WERI-Rb-1 (cell line): ENCODE measurements around the gene RBBP8.

Experiments used
- DNase-seq: peaks from one replicate; pipeline ENCODE4 v3.0.0-alpha.2; 2020
- H3K27ac ChIP-seq: fragments of 250-450 bp; sonication (Bioruptor Pico); 2 replicates; pipeline ENCODE4 v1.5.1; 2020; ENCODE audit warnings: mild to moderate bottlenecking, moderate library complexity
- H3K27me3 ChIP-seq: fragments of 250-450 bp; sonication (Bioruptor Pico); 2 replicates; pipeline ENCODE4 v1.5.1; 2021; ENCODE audit warnings: mild to moderate bottlenecking, low read depth, moderate library complexity; ENCODE audit not compliant: insufficient read depth, severe bottlenecking
- H3K36me3 ChIP-seq: fragments of 250-450 bp; sonication (Bioruptor Pico); 2 replicates; pipeline ENCODE4 v1.5.1; 2020; ENCODE audit warnings: mild to moderate bottlenecking, moderate library complexity
- H3K4me3 ChIP-seq: 2 replicates; pipeline ENCODE4 v1.5.1; 2011; ENCODE audit warnings: low read depth, mild to moderate bottlenecking, control low read depth, low read length
- H3K9me3 ChIP-seq: fragments of 250-450 bp; sonication (Bioruptor Pico); 2 replicates; pipeline ENCODE4 v1.5.1; 2021; ENCODE audit warnings: mild to moderate bottlenecking, moderate library complexity; ENCODE audit not compliant: severe bottlenecking
- CTCF ChIP-seq: IDR thresholded peaks from 2 replicates; pipeline ENCODE4 v1.5.1; 2011; ENCODE audit warnings: low read depth, mild to moderate bottlenecking, control low read depth, inconsistent platforms, low read length

RBBP8 gene

GRCh38 chr18:23069481-23069880 is 136.4 kb downstream of the RBBP8 start:
- no peaks in the 10 kb centered on the region for H3K36me3 ChIP-seq
- no peak overlapping the region for H3K27ac ChIP-seq
- no peaks in the 10 kb centered on the region for H3K9me3 ChIP-seq
- no peaks in the 10 kb centered on the region for H3K27me3 ChIP-seq
- no peak for TF ChIP-seq CTCF
- DNase-seq = no peak
- H3K4me3 ChIP-seq = no peak overlapping the region

DNA sequence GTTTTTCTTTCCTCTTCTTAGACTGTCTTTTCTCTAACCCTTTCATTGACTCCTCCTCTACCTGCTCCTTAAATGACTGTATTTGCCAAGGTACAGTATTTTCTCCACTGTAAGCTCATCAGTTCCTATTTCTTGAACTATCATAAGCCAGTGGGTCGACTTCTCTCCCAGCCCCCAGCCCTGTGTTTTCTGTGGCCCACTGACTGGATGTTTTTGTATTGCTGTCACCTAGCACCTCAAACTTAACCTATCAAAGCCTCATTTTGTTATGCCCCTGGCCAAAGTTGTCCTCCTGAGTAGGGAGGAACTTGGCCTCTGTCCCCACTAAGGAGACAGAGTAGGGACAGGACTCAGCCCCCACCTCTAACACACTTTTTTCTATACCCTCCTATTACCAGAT is 136.8 kb downstream of the RBBP8 start:
- Histone ChIP-seq H3K4me3 (no peak overlapping the region), H3K36me3 (no peaks in the 10 kb centered on the region), H3K9me3 (no peaks in the 10 kb centered on the region), H3K27me3 (no peaks in the 10 kb centered on the region), H3K27ac (no peak overlapping the region)
- no peak for TF ChIP-seq CTCF
- DNase-seq = no peak

DNA sequence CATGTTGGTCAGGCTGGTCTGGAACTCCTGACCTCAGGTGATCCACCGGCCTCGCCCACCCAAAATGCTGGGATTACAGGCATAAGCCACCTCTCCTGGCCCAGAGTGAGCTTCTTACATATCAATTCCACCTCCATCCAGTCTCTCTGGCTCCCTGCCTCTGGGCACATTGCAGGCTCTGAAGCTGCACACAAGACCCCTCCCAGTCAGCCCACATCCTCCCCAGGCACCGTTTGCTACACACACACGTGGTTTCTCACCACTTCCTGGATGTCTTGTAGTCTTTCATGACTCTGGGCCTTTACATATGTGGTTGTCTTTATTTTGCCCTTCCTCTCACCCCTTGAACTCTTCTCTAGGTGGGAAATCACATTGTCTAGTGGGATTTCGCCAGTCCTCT is 138.2 kb downstream of the RBBP8 start:
- TF ChIP-seq CTCF = no peak
- Histone ChIP-seq H3K36me3 (no peaks in the 10 kb centered on the region), H3K27ac (no peak overlapping the region), H3K4me3 (no peak overlapping the region), H3K9me3 (no peaks in the 10 kb centered on the region), H3K27me3 (no peaks in the 10 kb centered on the region)
- DNase-seq = no peak

GRCh38 chr18:23072079-23072478 is 139.0 kb downstream of the RBBP8 start:
- H3K36me3 ChIP-seq = no peaks in the 10 kb centered on the region
- no peak for DNase-seq
- no peaks in the 10 kb centered on the region for H3K27me3 ChIP-seq
- H3K9me3 ChIP-seq = no peaks in the 10 kb centered on the region
- no peak overlapping the region for H3K27ac ChIP-seq
- TF ChIP-seq CTCF = no peak
- no peak overlapping the region for H3K4me3 ChIP-seq

GRCh38 chr18:23073996-23074606 is 141.0 kb downstream of the RBBP8 start:
- Histone ChIP-seq H3K9me3 (no peaks in the 10 kb centered on the region), H3K27me3 (no peaks in the 10 kb centered on the region), H3K27ac (no peak overlapping the region), H3K36me3 (no peaks in the 10 kb centered on the region), H3K4me3 (no peak overlapping the region)
- DNase-seq = no peak
- TF ChIP-seq CTCF = no peak
